Measurements from ENCODE around the gene AREL1. TPM values are rescaled to one million over a fixed set of nuclear protein-coding genes. Genes with fewer than 3 reads are reported as not detected.

Gene AREL1
- total RNA-seq, 1 experiment from 2014 or later: 98.4 TPM

DNA sequence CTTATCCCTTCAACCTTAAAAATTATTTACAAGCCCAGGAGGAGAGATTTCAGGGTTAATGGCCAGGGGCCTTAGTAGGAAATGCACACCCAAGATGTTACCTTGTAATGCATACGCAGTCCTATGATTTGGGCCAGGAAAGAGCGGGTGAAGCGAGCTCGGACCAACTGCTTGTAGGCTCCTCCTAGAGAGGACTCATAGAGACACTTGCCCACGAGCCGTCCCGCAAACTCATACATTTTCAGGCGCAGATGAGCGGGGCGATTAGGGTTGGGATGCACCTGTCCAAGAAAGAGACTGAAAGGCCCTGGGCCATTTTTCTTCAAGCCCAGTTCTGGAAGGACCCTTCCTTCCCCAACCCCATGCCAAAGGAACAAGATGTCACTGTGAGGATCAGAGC, 43.0 kb downstream of the AREL1 start:
- POLR2A ChIA-PET (ENCODE audit: unreplicated experiment): interaction anchor here (0.7 kb wide), 1 partner anchor 74 kb away, joined by 3 read pairs; no protein-coding TSS in a partner anchor
- Histone ChIP-seq H3K4me3 (no peak overlapping the region), H3K4me1 (replicated peaks; ENCODE audit: insufficient read depth) (no peaks in the 10 kb centered on the region), H3K36me3 (ENCODE audit: low read depth) (peaks cover 76% of the 10 kb centered on the region), H4K20me1 (ENCODE audit: insufficient read depth) (no peaks in the 10 kb centered on the region), H3K9me2 (ENCODE audit: insufficient read depth) (no peaks in the 10 kb centered on the region), H3K79me2 (ENCODE audit: low read depth) (no peaks in the 10 kb centered on the region), H3K9me3 (ENCODE audit: insufficient read depth, low read depth) (no peaks in the 10 kb centered on the region), H3F3A (ENCODE audit: insufficient read depth, low read depth) (peaks cover 4% of the 10 kb centered on the region; the same call in 1 of the 2 replicates), H3K27ac (no peak overlapping the region), H3K4me2 (no peak overlapping the region), H3K27me3 (ENCODE audit: insufficient read depth, low read depth) (no peaks in the 10 kb centered on the region), H2AFZ (no peak overlapping the region)
- intact Hi-C loops (cut with micrococcal nuclease; ENCODE audit: unreplicated experiment): loop anchor here (2.0 to 5.0 kb wide), 3 partner anchors 97 to 132 kb away; no protein-coding TSS in a partner anchor
- DNase-seq: no peak
- CTCF ChIA-PET: no interaction called here
- TF ChIP-seq EZH2 (IDR thresholded peaks at IDR 0.05; ENCODE audit: low read depth): no peak
- TF ChIP-seq, protein P1, sequence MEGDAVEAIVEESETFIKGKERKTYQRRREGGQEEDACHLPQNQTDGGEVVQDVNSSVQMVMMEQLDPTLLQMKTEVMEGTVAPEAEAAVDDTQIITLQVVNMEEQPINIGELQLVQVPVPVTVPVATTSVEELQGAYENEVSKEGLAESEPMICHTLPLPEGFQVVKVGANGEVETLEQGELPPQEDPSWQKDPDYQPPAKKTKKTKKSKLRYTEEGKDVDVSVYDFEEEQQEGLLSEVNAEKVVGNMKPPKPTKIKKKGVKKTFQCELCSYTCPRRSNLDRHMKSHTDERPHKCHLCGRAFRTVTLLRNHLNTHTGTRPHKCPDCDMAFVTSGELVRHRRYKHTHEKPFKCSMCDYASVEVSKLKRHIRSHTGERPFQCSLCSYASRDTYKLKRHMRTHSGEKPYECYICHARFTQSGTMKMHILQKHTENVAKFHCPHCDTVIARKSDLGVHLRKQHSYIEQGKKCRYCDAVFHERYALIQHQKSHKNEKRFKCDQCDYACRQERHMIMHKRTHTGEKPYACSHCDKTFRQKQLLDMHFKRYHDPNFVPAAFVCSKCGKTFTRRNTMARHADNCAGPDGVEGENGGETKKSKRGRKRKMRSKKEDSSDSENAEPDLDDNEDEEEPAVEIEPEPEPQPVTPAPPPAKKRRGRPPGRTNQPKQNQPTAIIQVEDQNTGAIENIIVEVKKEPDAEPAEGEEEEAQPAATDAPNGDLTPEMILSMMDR (conservative IDR thresholded peaks at IDR 0.05): no peak
- no TSS peak for BruUV-seq (replicated peaks)

- POLR2A ChIA-PET (ENCODE audit: unreplicated experiment): interaction anchor here (0.7 kb wide), 1 partner anchor 94 kb away, joined by 7 read pairs; no protein-coding TSS in a partner anchor
- no peak for TF ChIP-seq EZH2 (IDR thresholded peaks at IDR 0.05; ENCODE audit: low read depth)
- TF ChIP-seq, protein P1 (conservative IDR thresholded peaks at IDR 0.05): no peak
- DNase-seq: no peak
- Histone ChIP-seq H3K36me3 (ENCODE audit: low read depth) (peaks cover 73% of the 10 kb centered on the region), H3K9me2 (ENCODE audit: insufficient read depth) (no peaks in the 10 kb centered on the region), H3F3A (ENCODE audit: insufficient read depth, low read depth) (peaks cover 4% of the 10 kb centered on the region; the same call in 1 of the 2 replicates), H3K4me2 (no peak overlapping the region), H2AFZ (no peak overlapping the region), H3K27ac (no peak overlapping the region), H3K79me2 (ENCODE audit: low read depth) (no peaks in the 10 kb centered on the region), H3K4me3 (no peak overlapping the region), H3K27me3 (ENCODE audit: insufficient read depth, low read depth) (no peaks in the 10 kb centered on the region), H3K4me1 (replicated peaks; ENCODE audit: insufficient read depth) (no peaks in the 10 kb centered on the region), H4K20me1 (ENCODE audit: insufficient read depth) (no peaks in the 10 kb centered on the region), H3K9me3 (ENCODE audit: insufficient read depth, low read depth) (no peaks in the 10 kb centered on the region)
- CTCF ChIA-PET: no interaction called here
- intact Hi-C loops (cut with micrococcal nuclease; ENCODE audit: unreplicated experiment): no loop called here
- no TSS peak for BruUV-seq (replicated peaks)
Measured at GRCh38 chr14:74669256-74669655, 43.6 kb downstream of the AREL1 start.

DNA sequence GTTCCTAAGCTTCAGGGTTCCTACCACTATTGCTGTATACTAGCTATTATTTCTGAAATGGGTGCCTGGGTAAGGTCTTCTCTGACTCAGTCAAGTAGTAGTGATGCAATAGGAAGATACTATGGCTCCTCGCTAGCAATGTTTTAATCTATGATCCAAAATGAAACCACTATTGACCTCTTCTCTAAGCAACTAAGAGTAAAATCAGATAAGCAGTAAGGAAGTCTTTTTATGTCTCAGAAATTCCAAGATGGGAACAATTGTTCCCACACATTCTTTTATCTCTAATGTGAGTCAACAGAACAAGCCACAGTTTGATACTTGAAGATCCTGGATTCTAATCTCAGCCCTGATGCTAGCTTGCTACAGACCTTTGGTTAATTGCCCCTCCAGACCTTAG, 45.1 kb downstream of the AREL1 start:
- Histone ChIP-seq H3F3A (ENCODE audit: insufficient read depth, low read depth) (peaks cover 4% of the 10 kb centered on the region; the same call in 1 of the 2 replicates), H3K4me1 (replicated peaks; ENCODE audit: insufficient read depth) (no peaks in the 10 kb centered on the region), H3K27me3 (ENCODE audit: insufficient read depth, low read depth) (no peaks in the 10 kb centered on the region), H4K20me1 (ENCODE audit: insufficient read depth) (no peaks in the 10 kb centered on the region), H3K9me3 (ENCODE audit: insufficient read depth, low read depth) (no peaks in the 10 kb centered on the region), H3K27ac (no peak overlapping the region), H3K9me2 (ENCODE audit: insufficient read depth) (no peaks in the 10 kb centered on the region), H3K79me2 (ENCODE audit: low read depth) (no peaks in the 10 kb centered on the region), H3K36me3 (ENCODE audit: low read depth) (peaks cover 68% of the 10 kb centered on the region), H3K4me3 (no peak overlapping the region), H3K4me2 (no peak overlapping the region), H2AFZ (no peak overlapping the region)
- DNase-seq: no peak
- no TSS peak for BruUV-seq (replicated peaks)
- intact Hi-C loops (cut with micrococcal nuclease; ENCODE audit: unreplicated experiment): no loop called here
- ChIA-PET CTCF (interaction anchor here (1.3 kb wide), 1 partner anchor 59 kb away, joined by 3 read pairs; no protein-coding TSS in a partner anchor), POLR2A (ENCODE audit: unreplicated experiment) (interaction anchor here (0.5 to 0.6 kb wide), 2 partner anchors 17 to 53 kb away, joined by 4 read pairs; no protein-coding TSS in a partner anchor)
- no peak for TF ChIP-seq EZH2 (IDR thresholded peaks at IDR 0.05; ENCODE audit: low read depth)
- TF ChIP-seq, protein P1 (conservative IDR thresholded peaks at IDR 0.05): no peak

Measured in PC-9 (cell line).